IMR-90 (cell line): ENCODE data around the gene PTPRN2. TPM values are rescaled to one million over a fixed set of nuclear protein-coding genes. Genes with fewer than 3 reads are reported as not detected.

Experiments used
- ATAC-seq: fragments of 200-7000 bp; cut with Tn5 transposase; 2 replicates; pipeline ENCODE4 v1.9.1; 2020; ENCODE audit warnings: low read depth, mild to moderate bottlenecking, moderate library complexity
- BruUV-seq: library from RNA; stranded (reverse); fragments of 400-500 nt; replicated peaks from 2 replicates; lab custom pipeline; 2021; lab: Mats Ljungman, UMichigan
- CTCF ChIA-PET: fragments of 300-600 bp; formaldehyde crosslinking; extraction: SDS; loops from one replicate; lab custom pipeline; 2021; ENCODE audit warnings: antibody characterized with exemption; lab: Yijun Ruan, JAX
- POLR2A ChIA-PET: fragments of 300-600 bp; sonication (Branson Sonifier 250); formaldehyde crosslinking; loops from one replicate; lab custom pipeline; 2022; ENCODE audit warnings: antibody characterized with exemption; ENCODE audit not compliant: unreplicated experiment; lab: Charles Lee
- DNase-seq: peaks from one replicate; pipeline ENCODE4 v3.0.0; 2013
- H2AFZ ChIP-seq: replicated peaks from 2 replicates; pipeline ENCODE3; 2013; ENCODE audit warnings: low read length, mild to moderate bottlenecking; ENCODE audit not compliant: poor library complexity
- H2AK5ac ChIP-seq: 2 replicates; pipeline ENCODE4 v1.6.1; 2013; ENCODE audit warnings: low read depth, low read length, inconsistent platforms
- H2AK9ac ChIP-seq: replicated peaks from 2 replicates; pipeline ENCODE3; 2013; ENCODE audit warnings: mild to moderate bottlenecking, low read depth, low read length, moderate library complexity; ENCODE audit not compliant: poor library complexity
- H2BK120ac ChIP-seq: 2 replicates; pipeline ENCODE4 v1.6.1; 2013; ENCODE audit warnings: low read depth, low read length, inconsistent platforms
- H2BK15ac ChIP-seq: 3 replicates; pipeline ENCODE4 v1.6.1; 2013; ENCODE audit warnings: low read depth, low read length, inconsistent platforms
- H2BK20ac ChIP-seq: 2 replicates; pipeline ENCODE4 v1.6.1; 2013; ENCODE audit warnings: low read depth, mild to moderate bottlenecking, inconsistent platforms, low read length, moderate library complexity
- H2BK5ac ChIP-seq: 2 replicates; pipeline ENCODE4 v1.6.1; 2013; ENCODE audit warnings: mild to moderate bottlenecking, low read depth, low read length, inconsistent platforms; ENCODE audit not compliant: poor library complexity, severe bottlenecking
- H3K14ac ChIP-seq: replicated peaks from 2 replicates; pipeline ENCODE4 v1.6.1; 2013; ENCODE audit warnings: low read depth, low read length, inconsistent platforms
- H3K18ac ChIP-seq: 2 replicates; pipeline ENCODE4 v1.6.1; 2013; ENCODE audit warnings: low read depth, low read length, control low read depth
- H3K23ac ChIP-seq: 2 replicates; pipeline ENCODE4 v1.6.1; 2013; ENCODE audit warnings: low read depth, low read length, inconsistent platforms
- H3K27ac ChIP-seq: 2 replicates; pipeline ENCODE4 v1.5.1; 2013; ENCODE audit warnings: mild to moderate bottlenecking, control low read depth, low read length; ENCODE audit not compliant: insufficient read depth
- H3K27me3 ChIP-seq: 2 replicates; pipeline ENCODE4 v1.6.1; 2013; ENCODE audit warnings: low read length; ENCODE audit not compliant: control insufficient read depth, insufficient read depth
- H3K36me3 ChIP-seq: 2 replicates; pipeline ENCODE4 v1.6.1; 2013; ENCODE audit warnings: low read length, mixed read lengths; ENCODE audit not compliant: control insufficient read depth, insufficient read depth
- H3K4ac ChIP-seq: 2 replicates; pipeline ENCODE4 v1.6.1; 2013; ENCODE audit warnings: low read depth, low read length, inconsistent platforms
- H3K4me1 ChIP-seq: 2 replicates; pipeline ENCODE4 v1.6.1; 2013; ENCODE audit warnings: low read length, mixed read lengths; ENCODE audit not compliant: control insufficient read depth, insufficient read depth
- H3K4me2 ChIP-seq: 2 replicates; pipeline ENCODE4 v1.6.1; 2013; ENCODE audit warnings: low read depth, mild to moderate bottlenecking, control low read depth, low read length, moderate library complexity
- H3K4me3 ChIP-seq: 2 replicates; pipeline ENCODE4 v1.5.1; 2013; ENCODE audit warnings: low read depth, mild to moderate bottlenecking, control low read depth, low read length, moderate library complexity; ENCODE audit not compliant: insufficient read depth
- H3K56ac ChIP-seq: 2 replicates; pipeline ENCODE4 v1.6.1; 2013; ENCODE audit warnings: low read length, inconsistent platforms; ENCODE audit not compliant: insufficient read depth; ENCODE audit errors: extremely low read depth
- H3K79me1 ChIP-seq, 2 experiments: 2 replicates each; pipeline ENCODE4 v1.6.1; 2013; ENCODE audit warnings: low read length in 2 of 2, inconsistent platforms in 1 of 2, low read depth in 1 of 2
- H3K9ac ChIP-seq: 2 replicates; pipeline ENCODE4 v1.6.1; 2013; ENCODE audit warnings: low read depth, low read length, control low read depth
- H3K9me1 ChIP-seq: 2 replicates; pipeline ENCODE4 v1.6.1; 2013; ENCODE audit warnings: low read length, inconsistent platforms; ENCODE audit not compliant: insufficient read depth
- H3K9me3 ChIP-seq: 2 replicates; pipeline ENCODE4 v1.6.1; 2013; ENCODE audit warnings: low read length; ENCODE audit not compliant: control insufficient read depth, insufficient read depth
- H4K20me1 ChIP-seq: 2 replicates; pipeline ENCODE4 v1.6.1; 2013; ENCODE audit warnings: low read length, inconsistent platforms; ENCODE audit not compliant: insufficient read depth
- H4K5ac ChIP-seq: 2 replicates; pipeline ENCODE4 v1.6.1; 2013; ENCODE audit warnings: mild to moderate bottlenecking, low read depth, low read length, control low read depth
- H4K8ac ChIP-seq, 2 experiments: 2 replicates each; pipeline ENCODE4 v1.6.1; 2013; ENCODE audit warnings: low read depth in 2 of 2, low read length in 2 of 2, control low read depth in 1 of 2, inconsistent platforms in 1 of 2
- H4K91ac ChIP-seq: 2 replicates; pipeline ENCODE4 v1.6.1; 2013; ENCODE audit warnings: low read depth, low read length, inconsistent platforms; ENCODE audit not compliant: insufficient read depth
- CEBPB ChIP-seq: IDR thresholded peaks from 2 replicates; pipeline ENCODE4 v1.6.1; 2012; ENCODE audit warnings: low read depth, low read length, improper control_type of control experiment
- ELK1 ChIP-seq: fragments of 150-350 bp; IDR thresholded peaks from 2 replicates; pipeline ENCODE4 v1.6.1; 2016; ENCODE audit warnings: low read depth, mild to moderate bottlenecking, low read length, moderate library complexity, borderline replicate concordance
- MAFK ChIP-seq: IDR thresholded peaks from 2 replicates; pipeline ENCODE4 v1.6.1; 2012; ENCODE audit warnings: low read depth, low read length, improper control_type of control experiment
- RCOR1 ChIP-seq: IDR thresholded peaks from 2 replicates; pipeline ENCODE4 v1.6.1; 2012; ENCODE audit warnings: mild to moderate bottlenecking, low read length, improper control_type of control experiment; ENCODE audit not compliant: insufficient replicate concordance
- SMC3 ChIP-seq: fragments of 150-350 bp; IDR thresholded peaks from 2 replicates; pipeline ENCODE4 v1.6.1; 2016; ENCODE audit warnings: low read depth, mild to moderate bottlenecking, antibody characterized with exemption, low read length, moderate library complexity
- WGBS, 2 experiments: methylation state at CpG; one replicate each; pipeline versions ENCODE4 v1.1.5 to v1.1.7; 2013; ENCODE audit warnings: missing lambda C conversion rate in 2 of 2; ENCODE audit not compliant: insufficient read length in 1 of 2; ENCODE audit errors: extremely low coverage in 2 of 2; 5-methylcytosine and 5-hydroxymethylcytosine counted together
- dilution Hi-C: fragments of 300-500 bp; cut with HindIII; formaldehyde crosslinking; loops from one replicate; pipeline ENCODE4 v1.14.3; 2018; ENCODE audit warnings: low sequenced_read_pairs; ENCODE audit not compliant: unreplicated experiment
- in situ Hi-C: fragments of 300-500 bp; cut with MboI; formaldehyde crosslinking; loops from 3 replicates; pipeline ENCODE4 v1.14.3; 2019; ENCODE audit warnings: low sequenced_read_pairs, inconsistent platforms, mixed read lengths
- intact Hi-C: fragments of 100-400 bp; cut with micrococcal nuclease; formaldehyde crosslinking; loops from 2 replicates; pipeline ENCODE4 v1.10.0; 2022
- polyA plus RNA-seq, 3 experiments: library from polyadenylated mRNA; depleted of rRNA; stranded (reverse); fragments of >200 nt; gene quantifications; 2 replicates each; pipeline ENCODE4 v1.2.3, GENCODE V29; 2012; ENCODE audit warnings: low replicate concordance in 1 of 3
- total RNA-seq: library from RNA; depleted of rRNA; stranded (reverse); fragments of >200 nt; gene quantifications from 2 replicates; pipeline ENCODE4 v1.2.3, GENCODE V29; 2012

The PTPRN2 gene
- total and polyA plus RNA-seq, 2 of the 4 experiments (the other 2 are of a cell fraction) = 0.03 TPM; not detected in 1

- Histone ChIP-seq H2BK20ac (no peak overlapping the region), H2BK15ac (no peak overlapping the region), H3K14ac (no peak overlapping the region), H3K9me1 (no peaks in the 10 kb centered on the region), H4K8ac (no peak overlapping the region), H3K18ac (no peak overlapping the region), H3K4ac (no peak overlapping the region), H3K23ac (no peak overlapping the region), H3K4me1 (no peaks in the 10 kb centered on the region), H2BK120ac (no peak overlapping the region), H4K20me1 (no peaks in the 10 kb centered on the region), H3K27me3 (no peaks in the 10 kb centered on the region), H2AK9ac (no peak overlapping the region), H3K4me3 (no peak overlapping the region), H3K9me3 (peaks cover 82% of the 10 kb centered on the region), H3K9ac (no peak overlapping the region), H2AK5ac (no peak overlapping the region), H3K4me2 (no peak overlapping the region), H4K91ac (no peak overlapping the region), H3K27ac (no peak overlapping the region), H2BK5ac (no peak overlapping the region), H3K79me1 (no peaks in the 10 kb centered on the region), H3K36me3 (no peaks in the 10 kb centered on the region), H2AFZ (no peak overlapping the region), H3K56ac (no peak overlapping the region), H4K5ac (no peak overlapping the region)
- intact Hi-C loops = no loop called here
- 57% methylated on average over 8 of the region's 10 CpGs; no CpG with 5 or more reads in 1 of the 2 experiments for WGBS, 2 experiments
- no peak for ATAC-seq
- POLR2A ChIA-PET = no interaction called here
- in situ Hi-C loops = no loop called here
- CTCF ChIA-PET = no interaction called here
- BruUV-seq = no TSS peak
- DNase-seq = no peak
- dilution Hi-C loops = no loop called here
- TF ChIP-seq ELK1 (no peak), SMC3 (no peak), CEBPB (no peak), RCOR1 (no peak), MAFK (no peak)
These were observed 772.0 kb downstream of the PTPRN2 start for GRCh38 chr7:157815706-157816022.
